Epithelial cell of proximal tubule (primary cell): Measurements from ENCODE around the gene KRTAP4-2. TPM values are rescaled to one million over a fixed set of nuclear protein-coding genes. Genes with fewer than 3 reads are reported as not detected.

Source experiments
- total RNA-seq: library from RNA; depleted of rRNA; stranded (reverse); fragments of >200 nt; gene quantifications from 2 replicates; pipeline ENCODE4 v1.2.3, GENCODE V29; 2015

Gene KRTAP4-2
- total RNA-seq, 1 donor from 2014 or later: not detected

Other genes with a start within 250 kb of the KRTAP4-2 start
- 13.4 and 17.1 TPM in 2 replicates for gene KRT23, start 240.6 kb downstream of the KRTAP4-2 start, total RNA-seq
- not detected in 2 replicates for gene KRT39, start 211.3 kb downstream of the KRTAP4-2 start, total RNA-seq
- gene KRT40, start 193.9 kb downstream of the KRTAP4-2 start, total RNA-seq: not detected in 2 replicates
- not detected in 2 replicates for gene KRTAP3-3, start 184.1 kb downstream of the KRTAP4-2 start, total RNA-seq
- not detected in 2 replicates for gene KRTAP3-2, start 178.3 kb downstream of the KRTAP4-2 start, total RNA-seq
- gene KRTAP3-1, start 169.1 kb downstream of the KRTAP4-2 start, total RNA-seq: not detected in 2 replicates
- not detected in 2 replicates for gene KRTAP1-5, start 151.0 kb downstream of the KRTAP4-2 start, total RNA-seq
- not detected in 2 replicates for gene KRTAP1-4, start 148.0 kb downstream of the KRTAP4-2 start, total RNA-seq
- gene KRTAP1-3, start 143.3 kb downstream of the KRTAP4-2 start, total RNA-seq: not detected in 2 replicates
- not detected in 2 replicates for gene KRTAP1-1, start 136.8 kb downstream of the KRTAP4-2 start, total RNA-seq
- not detected in 2 replicates for gene KRTAP2-1, start 130.9 kb downstream of the KRTAP4-2 start, total RNA-seq
- not detected in 2 replicates for gene KRTAP2-2, start 123.0 kb downstream of the KRTAP4-2 start, total RNA-seq
- gene KRTAP2-3, start 118.1 kb downstream of the KRTAP4-2 start, total RNA-seq: 11.6 and 26.7 TPM in 2 replicates
- not detected in 2 replicates for gene KRTAP2-4, start 112.3 kb downstream of the KRTAP4-2 start, total RNA-seq
- gene KRTAP4-7, start 94.1 kb downstream of the KRTAP4-2 start, total RNA-seq: not detected in 2 replicates
- not detected in 2 replicates for gene KRTAP4-8, start 80.1 kb downstream of the KRTAP4-2 start, total RNA-seq
- gene KRTAP4-16, start 76.0 kb downstream of the KRTAP4-2 start, total RNA-seq: not detected in 2 replicates
- gene KRTAP4-9, start 72.8 kb downstream of the KRTAP4-2 start, total RNA-seq: 0.58 TPM in 1 of 2 replicates, not detected in the other
- not detected in 2 replicates for gene KRTAP4-11, start 59.8 kb downstream of the KRTAP4-2 start, total RNA-seq
- gene KRTAP4-12, start 54.0 kb downstream of the KRTAP4-2 start, total RNA-seq: not detected in 2 replicates
- not detected in 2 replicates for gene KRTAP4-6, start 37.7 kb downstream of the KRTAP4-2 start, total RNA-seq
- not detected in 2 replicates for gene KRTAP4-5, start 28.4 kb downstream of the KRTAP4-2 start, total RNA-seq
- gene KRTAP4-4, start 17.5 kb downstream of the KRTAP4-2 start, total RNA-seq: not detected in 2 replicates
- gene KRTAP4-3, start 10.0 kb downstream of the KRTAP4-2 start, total RNA-seq: not detected in 2 replicates
- gene KRTAP4-1, start 6.7 kb upstream of the KRTAP4-2 start, total RNA-seq: not detected in 2 replicates
- gene KRTAP9-1, start 11.7 kb upstream of the KRTAP4-2 start, total RNA-seq: not detected in 2 replicates
- gene KRTAP9-2, start 48.4 kb upstream of the KRTAP4-2 start, total RNA-seq: not detected in 2 replicates
- not detected in 2 replicates for gene KRTAP9-3, start 54.2 kb upstream of the KRTAP4-2 start, total RNA-seq
- not detected in 2 replicates for gene KRTAP9-8, start 59.8 kb upstream of the KRTAP4-2 start, total RNA-seq
- gene KRTAP9-4, start 71.5 kb upstream of the KRTAP4-2 start, total RNA-seq: not detected in 2 replicates
- not detected in 2 replicates for gene KRTAP9-9, start 77.2 kb upstream of the KRTAP4-2 start, total RNA-seq
- gene KRTAP9-6, start 87.2 kb upstream of the KRTAP4-2 start, total RNA-seq: not detected in 2 replicates
- not detected in 2 replicates for gene KRTAP9-7, start 97.5 kb upstream of the KRTAP4-2 start, total RNA-seq
- gene KRTAP29-1, start 124.6 kb upstream of the KRTAP4-2 start, total RNA-seq: not detected in 2 replicates
- not detected in 2 replicates for gene KRTAP16-1, start 131.1 kb upstream of the KRTAP4-2 start, total RNA-seq
- gene KRTAP17-1, start 137.5 kb upstream of the KRTAP4-2 start, total RNA-seq: not detected in 2 replicates
- gene KRT33A, start 172.6 kb upstream of the KRTAP4-2 start, total RNA-seq: not detected in 2 replicates
- 0.29 TPM in 2 replicates for gene KRT33B, start 191.6 kb upstream of the KRTAP4-2 start, total RNA-seq
- 4.2 and 15.1 TPM in 2 replicates for gene KRT34, start 204.1 kb upstream of the KRTAP4-2 start, total RNA-seq
- not detected in 2 replicates for gene KRT31, start 219.4 kb upstream of the KRTAP4-2 start, total RNA-seq
- gene KRT37, start 246.4 kb upstream of the KRTAP4-2 start, total RNA-seq: not detected in 2 replicates